HepG2 (cell line): Measurements from ENCODE around the gene CAMK2G. TPM values are rescaled to one million over a fixed set of nuclear protein-coding genes. Genes with fewer than 3 reads are reported as not detected.

Experiments used
- ATAC-seq: fragments of 200-7000 bp; cut with Tn5 transposase; 3 replicates; pipeline ENCODE4 v1.9.1; 2020; ENCODE audit warnings: mild to moderate bottlenecking, moderate library complexity
- BruUV-seq: library from RNA; stranded (reverse); fragments of 400-500 nt; replicated peaks from 2 replicates; lab custom pipeline; 2021; lab: Mats Ljungman, UMichigan
- CTCF ChIA-PET: fragments of 300-600 bp; formaldehyde crosslinking; extraction: SDS; loops from one replicate; lab custom pipeline; 2021; ENCODE audit warnings: low total read pairs, inconsistent platforms, low intra/inter-chr PET ratio; lab: Yijun Ruan, JAX
- POLR2A ChIA-PET: fragments of 350-600 bp; sonication (Branson Sonifier 250); formaldehyde crosslinking; loops from one replicate; lab custom pipeline; 2020; ENCODE audit warnings: antibody characterized with exemption, inconsistent platforms; lab: Yijun Ruan, JAX
- DNase-seq: peaks from one replicate; pipeline ENCODE4 v3.0.0-alpha.2; 2015; ENCODE audit warnings: low spot score
- FAIRE-seq: peaks from 3 replicates; lab custom pipeline; 2011; peaks lifted over from hg19 to GRCh38; lab: Jason Lieb, UNC
- H2AFZ ChIP-seq: one replicate; pipeline ENCODE4 v1.6.1; 2011; ENCODE audit warnings: low read length, inconsistent platforms
- H3K27ac ChIP-seq: fragments of 300-600 bp; 3 replicates; pipeline ENCODE4 v1.8.0; 2011; ENCODE audit warnings: mixed run types, mild to moderate bottlenecking, mixed read lengths, low read length, inconsistent platforms; ENCODE audit not compliant: insufficient read depth; ENCODE audit errors: extremely low read length
- H3K27me3 ChIP-seq, 2 experiments: fragments of 200-600 bp in 1 of 2; 2 replicates in 1 of 2; 3 replicates in 1 of 2; pipeline versions ENCODE4 v1.6.0 to v1.8.0; 2011; ENCODE audit warnings: low read length in 2 of 2, mild to moderate bottlenecking in 2 of 2, moderate library complexity in 2 of 2, inconsistent platforms in 1 of 2; ENCODE audit not compliant: insufficient read depth in 2 of 2, control insufficient read depth in 1 of 2
- H3K36me3 ChIP-seq, 2 experiments: fragments of 200-600 bp in 1 of 2; replicated peaks in 1 of 2; 2 replicates in 1 of 2; 3 replicates in 1 of 2; pipeline versions ENCODE4 v1.5.1 to v1.8.0; 2011; ENCODE audit warnings: low read length in 2 of 2, inconsistent platforms in 1 of 2; ENCODE audit not compliant: insufficient read depth in 2 of 2, control insufficient read depth in 1 of 2
- H3K4me1 ChIP-seq: 2 replicates; pipeline ENCODE4 v1.5.1; 2012; ENCODE audit warnings: low read length, inconsistent platforms; ENCODE audit not compliant: insufficient read depth
- H3K4me2 ChIP-seq: 2 replicates; pipeline ENCODE4 v1.6.0; 2011; ENCODE audit warnings: low read depth, low read length, inconsistent platforms
- H3K4me3 ChIP-seq, 3 experiments: fragments of 200-600 bp in 1 of 3; sonication (generic), shearing (Covaris generic) in 1 of 3; replicated peaks in 1 of 3; 2 replicates each; pipeline ENCODE4 v1.5.1; 2011 to 2016; ENCODE audit warnings: low read length in 3 of 3, inconsistent platforms in 2 of 3, low read depth in 2 of 3, mild to moderate bottlenecking in 2 of 3, control low read depth in 1 of 3, mixed read lengths in 1 of 3; ENCODE audit not compliant: insufficient read depth in 1 of 3
- H3K79me2 ChIP-seq: one replicate; pipeline ENCODE4 v1.6.1; 2011; ENCODE audit warnings: low read length, inconsistent platforms; ENCODE audit not compliant: insufficient read depth
- H3K9ac ChIP-seq: 2 replicates; pipeline ENCODE4 v1.6.0; 2011; ENCODE audit warnings: mild to moderate bottlenecking, low read depth, low read length, inconsistent platforms; ENCODE audit not compliant: insufficient read depth
- H3K9me3 ChIP-seq: 2 replicates; pipeline ENCODE4 v1.5.1; 2012; ENCODE audit warnings: mild to moderate bottlenecking, low read length
- H4K20me1 ChIP-seq: 2 replicates; pipeline ENCODE4 v1.6.0; 2011; ENCODE audit warnings: inconsistent platforms, mild to moderate bottlenecking, low read length, moderate library complexity; ENCODE audit not compliant: insufficient read depth
- GZF1 ChIP-seq: sonication (generic); formaldehyde crosslinking; IDR thresholded peaks from 2 replicates; pipeline ENCODE4 v1.5.1; 2020; ENCODE audit warnings: mild to moderate bottlenecking, missing genetic modification reagents
- HNF4A ChIP-seq: sonication (generic); formaldehyde crosslinking; IDR thresholded peaks from 2 replicates; pipeline ENCODE4 v1.4.0; 2020; ENCODE audit warnings: missing genetic modification reagents
- JDP2 ChIP-seq: sonication (generic); formaldehyde crosslinking; IDR thresholded peaks from 2 replicates; pipeline ENCODE4 v1.8.1; 2022; ENCODE audit warnings: missing genetic modification reagents, borderline replicate concordance
- YEATS2 ChIP-seq: sonication (generic); formaldehyde crosslinking; IDR thresholded peaks from 2 replicates; pipeline ENCODE4 v1.4.0; 2020; ENCODE audit warnings: missing genetic modification reagents, borderline replicate concordance
- ZNF292 ChIP-seq: sonication (generic); formaldehyde crosslinking; IDR thresholded peaks from 2 replicates; pipeline ENCODE4 v1.8.1; 2022; ENCODE audit warnings: mild to moderate bottlenecking, low read depth, missing genetic modification reagents, borderline replicate concordance
- WGBS: methylation state at CpG from one replicate; pipeline ENCODE4 v1.1.6; 2017; ENCODE audit warnings: low lambda C conversion rate; 5-methylcytosine and 5-hydroxymethylcytosine counted together
- in situ Hi-C: cut with HindIII; loops from 2 replicates; pipeline ENCODE4 v1.10.0; 2017; ENCODE audit warnings: low pct_unique_long_range_greater_than_20kb; ENCODE audit not compliant: extremely low pct_ligation_motif_present
- intact Hi-C: fragments of 100-400 bp; cut with micrococcal nuclease; formaldehyde crosslinking; loops from one replicate; pipeline ENCODE4 v1.10.0; 2022; ENCODE audit not compliant: unreplicated experiment
- polyA plus RNA-seq, 8 experiments: library from polyadenylated mRNA; depleted of rRNA in 3 of 8; stranded (reverse) in 7 of 8; unstranded in 1 of 8; fragments of >200 nt; fragmentation: Illumina TruSeq in 4 of 8; extraction: Trizol in 4 of 8; gene quantifications; 2 replicates each; pipeline versions ENCODE4 v1.2.1 to v1.2.3, GENCODE V29; 2011 to 2016; ENCODE audit warnings: low read depth in 4 of 8, missing spikeins in 1 of 8, mixed read lengths in 1 of 8; ENCODE audit not compliant: insufficient read depth in 1 of 8
- total RNA-seq, 5 experiments: library from RNA; depleted of rRNA; stranded (reverse); fragments of >200 nt; fragmentation: Illumina TruSeq; extraction: Trizol; gene quantifications; 2 replicates each; pipeline ENCODE4 v1.2.3, GENCODE V29; 2016; ENCODE audit warnings: low read depth in 1 of 5
- TF ChIP-seq, protein P1 (sequence below), 2 experiments: fragments of 450-650 bp in 1 of 2; sonication (generic) in 1 of 2; formaldehyde crosslinking in 1 of 2; IDR thresholded peaks; 2 replicates each; pipeline versions ENCODE4 v1.6.1 to v1.8.0; 2016 to 2022; ENCODE audit warnings: antibody characterized with exemption in 1 of 2, mild to moderate bottlenecking in 1 of 2, missing genetic modification reagents in 1 of 2
- TF ChIP-seq, protein P2 (sequence below): sonication (generic); formaldehyde crosslinking; IDR thresholded peaks from 2 replicates; pipeline ENCODE4 v1.8.0; 2022; ENCODE audit warnings: missing genetic modification reagents, mild to moderate bottlenecking, borderline replicate concordance

CAMK2G gene
- total and polyA plus RNA-seq, 2 of the 13 experiments (the other 11 are each of a cell fraction or from before 2014, with no cell fraction given) = 15.9 to 18.8 TPM

DNA sequence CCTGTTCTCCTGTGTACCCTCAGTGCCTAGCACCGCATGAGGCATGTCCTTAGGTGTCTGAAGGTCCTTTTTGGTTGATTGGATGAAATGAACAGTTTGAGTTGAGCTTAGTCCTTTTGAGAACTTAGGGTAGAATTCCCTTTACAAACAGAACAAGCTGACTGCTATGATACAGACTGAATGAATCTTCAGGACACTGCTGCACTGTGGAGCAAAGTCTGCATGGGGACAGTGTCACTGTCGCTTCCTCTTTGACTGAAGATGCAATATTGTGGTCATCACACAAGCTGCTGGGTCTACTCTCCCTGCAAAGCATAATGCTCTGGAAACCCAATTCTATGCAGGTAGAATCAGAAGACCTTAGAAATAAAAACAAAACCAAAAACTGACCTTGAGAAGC is 28.0 kb upstream of the CAMK2G start:
- H3K27me3 ChIP-seq = no peaks in the 10 kb centered on the region; a peak in 1 of 5 replicates
- DNase-seq = no peak
- 0% methylated on average over 2 of the region's 2 CpGs for WGBS
- no peak overlapping the region for H2AFZ ChIP-seq
- ChIA-PET CTCF (no interaction called here), POLR2A (no interaction called here)
- peak; percentile 74 for ATAC-seq
- no peak overlapping the region for H3K27ac ChIP-seq
- intact Hi-C loops (loop anchor here (2.0 kb wide), 1 partner anchor 16 kb away; no protein-coding TSS in a partner anchor), in situ Hi-C loops (no loop called here)
- H3K36me3 ChIP-seq = no peaks in the 10 kb centered on the region
- H4K20me1 ChIP-seq = no peaks in the 10 kb centered on the region
- H3K9me3 ChIP-seq = no peaks in the 10 kb centered on the region
- H3K4me2 ChIP-seq = peak overlapping the region; percentile 28
- no peaks in the 10 kb centered on the region for H3K79me2 ChIP-seq
- peak; percentile 28; the same call in 1 of the 2 replicates for TF ChIP-seq ZNF292 (CRISPR knock-in tag)
- TF ChIP-seq HNF4A = 0 out of 2 replicates have a peak, but pooled peaks have one; percentile 34
- TF ChIP-seq YEATS2 (CRISPR knock-in tag) = no peak
- H3K4me1 ChIP-seq = peaks cover 54% of the 10 kb centered on the region
- H3K9ac ChIP-seq = no peak overlapping the region
- FAIRE-seq = peak; percentile 46
- H3K4me3 ChIP-seq = no peak overlapping the region
- BruUV-seq = no TSS peak

DNA sequence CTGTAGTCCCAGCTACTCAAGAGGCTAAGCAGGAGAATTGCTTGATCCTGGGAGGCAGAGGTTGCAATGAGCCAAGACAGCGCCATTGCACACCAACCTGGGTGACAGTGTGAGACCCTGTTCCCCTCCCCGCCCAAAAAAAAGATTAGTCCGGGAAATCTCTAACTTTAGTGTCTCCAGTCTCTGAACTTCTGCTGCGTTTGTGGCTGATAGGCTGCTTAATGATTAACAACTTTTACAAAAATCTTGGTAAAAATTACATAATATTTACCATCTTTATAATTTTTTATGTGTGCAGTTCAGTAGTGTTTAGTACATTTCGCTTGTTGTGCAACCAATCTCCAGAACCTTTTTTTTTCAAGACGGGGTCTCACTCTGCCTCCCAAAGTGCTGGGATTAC is 26.9 kb upstream of the CAMK2G start:
- peaks cover 44% of the 10 kb centered on the region for H3K4me1 ChIP-seq
- no peaks in the 10 kb centered on the region for H3K79me2 ChIP-seq
- H4K20me1 ChIP-seq = no peaks in the 10 kb centered on the region
- BruUV-seq = no TSS peak
- CTCF ChIA-PET = no interaction called here
- H3K9ac ChIP-seq = no peak overlapping the region
- peak overlapping the region; percentile 51 for H3K4me2 ChIP-seq
- POLR2A ChIA-PET = no interaction called here
- DNase-seq (no peak), ATAC-seq (no peak), FAIRE-seq (peak; percentile 18)
- no peaks in the 10 kb centered on the region; a peak in 1 of 5 replicates for H3K27me3 ChIP-seq
- no peaks in the 10 kb centered on the region for H3K36me3 ChIP-seq
- no peaks in the 10 kb centered on the region for H3K9me3 ChIP-seq
- no peak overlapping the region for H3K27ac ChIP-seq
- H3K4me3 ChIP-seq = peak overlapping the region in 1 of 3 experiments; percentile 11; a peak in 1 of 6 replicates
- WGBS = under 1% methylated on average over 6 of the region's 6 CpGs
- in situ Hi-C loops = no loop called here
- intact Hi-C loops = no loop called here
- no peak overlapping the region for H2AFZ ChIP-seq
- TF ChIP-seq JDP2 (CRISPR knock-in tag) (no peak), GZF1 (CRISPR knock-in tag) (no peak)
- TF ChIP-seq, protein P1, sequence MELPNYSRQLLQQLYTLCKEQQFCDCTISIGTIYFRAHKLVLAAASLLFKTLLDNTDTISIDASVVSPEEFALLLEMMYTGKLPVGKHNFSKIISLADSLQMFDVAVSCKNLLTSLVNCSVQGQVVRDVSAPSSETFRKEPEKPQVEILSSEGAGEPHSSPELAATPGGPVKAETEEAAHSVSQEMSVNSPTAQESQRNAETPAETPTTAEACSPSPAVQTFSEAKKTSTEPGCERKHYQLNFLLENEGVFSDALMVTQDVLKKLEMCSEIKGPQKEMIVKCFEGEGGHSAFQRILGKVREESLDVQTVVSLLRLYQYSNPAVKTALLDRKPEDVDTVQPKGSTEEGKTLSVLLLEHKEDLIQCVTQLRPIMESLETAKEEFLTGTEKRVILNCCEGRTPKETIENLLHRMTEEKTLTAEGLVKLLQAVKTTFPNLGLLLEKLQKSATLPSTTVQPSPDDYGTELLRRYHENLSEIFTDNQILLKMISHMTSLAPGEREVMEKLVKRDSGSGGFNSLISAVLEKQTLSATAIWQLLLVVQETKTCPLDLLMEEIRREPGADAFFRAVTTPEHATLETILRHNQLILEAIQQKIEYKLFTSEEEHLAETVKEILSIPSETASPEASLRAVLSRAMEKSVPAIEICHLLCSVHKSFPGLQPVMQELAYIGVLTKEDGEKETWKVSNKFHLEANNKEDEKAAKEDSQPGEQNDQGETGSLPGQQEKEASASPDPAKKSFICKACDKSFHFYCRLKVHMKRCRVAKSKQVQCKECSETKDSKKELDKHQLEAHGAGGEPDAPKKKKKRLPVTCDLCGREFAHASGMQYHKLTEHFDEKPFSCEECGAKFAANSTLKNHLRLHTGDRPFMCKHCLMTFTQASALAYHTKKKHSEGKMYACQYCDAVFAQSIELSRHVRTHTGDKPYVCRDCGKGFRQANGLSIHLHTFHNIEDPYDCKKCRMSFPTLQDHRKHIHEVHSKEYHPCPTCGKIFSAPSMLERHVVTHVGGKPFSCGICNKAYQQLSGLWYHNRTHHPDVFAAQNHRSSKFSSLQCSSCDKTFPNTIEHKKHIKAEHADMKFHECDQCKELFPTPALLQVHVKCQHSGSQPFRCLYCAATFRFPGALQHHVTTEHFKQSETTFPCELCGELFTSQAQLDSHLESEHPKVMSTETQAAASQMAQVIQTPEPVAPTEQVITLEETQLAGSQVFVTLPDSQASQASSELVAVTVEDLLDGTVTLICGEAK (IDR thresholded peaks at IDR 0.05) = no peak
- TF ChIP-seq, protein P1 (CRISPR knock-in tag; IDR thresholded peaks at IDR 0.05) = no peak
- TF ChIP-seq, protein P2, sequence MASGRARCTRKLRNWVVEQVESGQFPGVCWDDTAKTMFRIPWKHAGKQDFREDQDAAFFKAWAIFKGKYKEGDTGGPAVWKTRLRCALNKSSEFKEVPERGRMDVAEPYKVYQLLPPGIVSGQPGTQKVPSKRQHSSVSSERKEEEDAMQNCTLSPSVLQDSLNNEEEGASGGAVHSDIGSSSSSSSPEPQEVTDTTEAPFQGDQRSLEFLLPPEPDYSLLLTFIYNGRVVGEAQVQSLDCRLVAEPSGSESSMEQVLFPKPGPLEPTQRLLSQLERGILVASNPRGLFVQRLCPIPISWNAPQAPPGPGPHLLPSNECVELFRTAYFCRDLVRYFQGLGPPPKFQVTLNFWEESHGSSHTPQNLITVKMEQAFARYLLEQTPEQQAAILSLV = no peak
